ENCODE data around the gene MEIS1. TPM values are rescaled to one million over a fixed set of nuclear protein-coding genes. Genes with fewer than 3 reads are reported as not detected.

The MEIS1 gene
- total RNA-seq, 4 donors from 2014 or later, result 114 to 305 (median 181) TPM

GRCh38 chr2:66428986-66429612 lies 5.8 kb upstream of the MEIS1 start:
- Histone ChIP-seq H3K27me3 (peaks cover 13% of the 10 kb centered on the region), H3K36me3 (no peaks in the 10 kb centered on the region), H3K27ac (peak overlapping the region; percentile 20 to 98 (median 77)), H3K4me3 (no peak overlapping the region), H3K4me1 (peaks cover 0 to 80% (median 2%) of the 10 kb centered on the region in 3 donors), H3K9me3 (no peaks in the 10 kb centered on the region)
- WGBS, 2 donors (ENCODE audit: low coverage in 1 of 2), result 14 to 15% methylated on average over 4 to 5 of the region's 5 CpGs
- no peak for ATAC-seq
- TF ChIP-seq POLR2A (IDR thresholded peaks at IDR 0.05) (no peak), EP300 (IDR thresholded peaks at IDR 0.05) (no peak), POLR2AphosphoS5 (IDR thresholded peaks at IDR 0.05) (peak; percentile 28), CTCF (IDR thresholded peaks at IDR 0.05) (peak; percentile 82 to 94 (median 88))

GRCh38 chr2:66429693-66430504 lies 5.0 kb upstream of the MEIS1 start:
- H3K4me1 ChIP-seq, result peaks cover 0 to 72% (median 0%) of the 10 kb centered on the region in 3 donors
- H3K27ac ChIP-seq, result peak overlapping the region; percentile 90 to 98 (median 98)
- ATAC-seq, result no peak
- TF ChIP-seq EP300 (IDR thresholded peaks at IDR 0.05), result no peak
- no peak for TF ChIP-seq POLR2A (IDR thresholded peaks at IDR 0.05)
- no peaks in the 10 kb centered on the region for H3K9me3 ChIP-seq
- H3K4me3 ChIP-seq, result no peak overlapping the region
- peaks cover 13% of the 10 kb centered on the region for H3K27me3 ChIP-seq
- H3K36me3 ChIP-seq, result no peaks in the 10 kb centered on the region

GRCh38 chr2:66430505-66431273 lies 4.2 kb upstream of the MEIS1 start:
- no peak for ATAC-seq
- TF ChIP-seq POLR2A (IDR thresholded peaks at IDR 0.05) (no peak), POLR2AphosphoS5 (IDR thresholded peaks at IDR 0.05) (no peak), EP300 (IDR thresholded peaks at IDR 0.05) (no peak), CTCF (IDR thresholded peaks at IDR 0.05) (no peak)
- peak overlapping the region in 1 of 2 donors; percentile 85 for H3K4me3 ChIP-seq
- H3K36me3 ChIP-seq, result no peaks in the 10 kb centered on the region
- 17 to 28% methylated on average over 7 to 9 of the region's 9 CpGs for WGBS, 2 donors (ENCODE audit: low coverage in 1 of 2)
- H3K27me3 ChIP-seq, result peaks cover 13% of the 10 kb centered on the region
- no peaks in the 10 kb centered on the region for H3K9me3 ChIP-seq
- H3K4me1 ChIP-seq, result peaks cover 0 to 64% (median 0%) of the 10 kb centered on the region in 3 donors
- H3K27ac ChIP-seq, result peak overlapping the region; percentile 90 to 98 (median 98)

GRCh38 chr2:66431274-66431642 lies 3.7 kb upstream of the MEIS1 start:
- TF ChIP-seq CTCF (IDR thresholded peaks at IDR 0.05), result no peak
- no peaks in the 10 kb centered on the region for H3K36me3 ChIP-seq
- H3K4me1 ChIP-seq, result peaks cover 0 to 59% (median 0%) of the 10 kb centered on the region in 3 donors
- peak overlapping the region; percentile 90 to 98 (median 98) for H3K27ac ChIP-seq
- peak overlapping the region in 1 of 2 donors; percentile 85 for H3K4me3 ChIP-seq
- H3K27me3 ChIP-seq, result peaks cover 7% of the 10 kb centered on the region
- ATAC-seq, result no peak
- no peaks in the 10 kb centered on the region for H3K9me3 ChIP-seq

GRCh38 chr2:66431846-66432587 lies 2.9 kb upstream of the MEIS1 start:
- peak overlapping the region; percentile 68 to 85 for H3K4me3 ChIP-seq
- WGBS, 2 donors (ENCODE audit: low coverage in 1 of 2), result 27 to 30% methylated on average over 6 to 9 of the region's 39 CpGs
- peak overlapping the region; percentile 90 to 98 (median 98) for H3K27ac ChIP-seq
- no peaks in the 10 kb centered on the region for H3K27me3 ChIP-seq
- ATAC-seq, result no peak
- no peaks in the 10 kb centered on the region for H3K9me3 ChIP-seq
- no peaks in the 10 kb centered on the region for H3K36me3 ChIP-seq
- peaks cover 0 to 55% (median 0%) of the 10 kb centered on the region in 3 donors for H3K4me1 ChIP-seq
- TF ChIP-seq CTCF (IDR thresholded peaks at IDR 0.05), result no peak
- TF ChIP-seq POLR2A (IDR thresholded peaks at IDR 0.05), result no peak
- TF ChIP-seq EP300 (IDR thresholded peaks at IDR 0.05), result no peak
- peak; percentile 11 for TF ChIP-seq POLR2AphosphoS5 (IDR thresholded peaks at IDR 0.05)

All from gastroesophageal sphincter (tissue), 4 donors.